ENCODE measurements around the gene SGTA.
"Not testable (repeated sequence)": the region's sequence is repeated elsewhere in the genome, so short reads cannot be mapped to it uniquely, and the experiment has no call there.

The SGTA gene

DNA sequence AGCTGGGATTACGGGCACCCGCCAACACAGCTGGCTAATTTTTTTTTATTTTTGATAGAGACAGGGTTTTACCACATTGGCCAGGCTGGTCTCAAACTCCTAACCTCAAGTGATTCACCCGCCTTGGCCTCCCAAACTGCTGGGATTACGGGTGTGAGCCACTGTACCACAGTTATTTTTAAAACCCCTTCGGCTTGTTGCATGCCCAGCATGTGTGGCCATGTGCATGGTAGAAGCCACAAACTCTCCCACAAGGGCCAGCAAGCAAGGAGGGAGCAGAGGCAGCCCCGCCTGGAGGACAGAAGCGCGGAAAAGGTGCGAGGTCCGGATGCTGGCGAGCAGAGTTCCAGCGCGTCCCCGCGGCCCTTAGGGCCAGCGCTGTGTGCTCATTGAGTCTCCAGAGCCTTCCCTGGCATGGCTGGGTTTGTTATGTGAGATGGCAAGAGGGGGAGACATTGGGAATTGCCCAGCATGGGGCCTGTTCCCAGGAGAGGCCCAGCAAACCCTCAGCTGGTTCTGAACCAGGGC lies 15.1 kb upstream of the SGTA start:
- H3K36me3 ChIP-seq (ENCODE audit: insufficient read depth, low read length): peaks cover 19% of the 10 kb centered on the region

DNA sequence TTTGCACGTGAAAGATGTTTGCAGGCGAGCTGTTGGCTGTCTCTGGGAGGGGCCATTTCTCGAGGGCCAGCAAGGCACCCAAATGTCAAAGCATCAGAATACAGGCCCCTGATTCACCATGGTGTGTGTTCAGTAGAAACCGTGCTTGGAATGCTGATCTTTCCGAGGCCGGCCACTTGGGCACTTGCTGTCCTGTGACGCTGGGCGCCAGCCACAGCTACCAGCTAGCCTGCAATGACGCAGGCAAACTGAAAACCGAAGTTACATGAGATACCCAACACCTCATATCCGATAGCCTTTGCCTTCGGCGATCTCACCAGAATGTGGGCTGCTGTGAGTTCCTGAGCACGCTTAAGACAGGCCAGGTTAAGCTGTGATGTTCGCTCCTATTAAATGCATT lies 14.2 kb upstream of the SGTA start:
- no peak overlapping the region for H3K27ac ChIP-seq (ENCODE audit: low read depth, low read length)
- peaks cover 19% of the 10 kb centered on the region for H3K36me3 ChIP-seq (ENCODE audit: insufficient read depth, low read length)
- H3K9ac ChIP-seq (ENCODE audit: low read length): no peak overlapping the region
- H3K27me3 ChIP-seq (ENCODE audit: control insufficient read depth in 1 of 2, insufficient read depth in 2 of 2, low read length in 2 of 2): no peaks in the 10 kb centered on the region
- H3K4me1 ChIP-seq (ENCODE audit: insufficient read depth, low read length): no peaks in the 10 kb centered on the region
- no peak overlapping the region for H3K4me3 ChIP-seq (ENCODE audit: low read depth in 1 of 2, low read length in 2 of 2)
- no peaks in the 10 kb centered on the region for H3K9me3 ChIP-seq (ENCODE audit: low read length)

More for the DNA sequence above, 15.1 kb upstream of the SGTA start:
- Histone ChIP-seq H3K4me1 (ENCODE audit: insufficient read depth, low read length) (no peaks in the 10 kb centered on the region), H3K9ac (ENCODE audit: low read length) (no peak overlapping the region), H3K4me3 (ENCODE audit: low read depth in 1 of 2, low read length in 2 of 2) (no peak overlapping the region), H3K27me3 (ENCODE audit: control insufficient read depth in 1 of 2, insufficient read depth in 2 of 2, low read length in 2 of 2) (no peaks in the 10 kb centered on the region), H3K27ac (ENCODE audit: low read depth, low read length) (no peak overlapping the region), H3K9me3 (ENCODE audit: low read length) (no peaks in the 10 kb centered on the region)

DNA sequence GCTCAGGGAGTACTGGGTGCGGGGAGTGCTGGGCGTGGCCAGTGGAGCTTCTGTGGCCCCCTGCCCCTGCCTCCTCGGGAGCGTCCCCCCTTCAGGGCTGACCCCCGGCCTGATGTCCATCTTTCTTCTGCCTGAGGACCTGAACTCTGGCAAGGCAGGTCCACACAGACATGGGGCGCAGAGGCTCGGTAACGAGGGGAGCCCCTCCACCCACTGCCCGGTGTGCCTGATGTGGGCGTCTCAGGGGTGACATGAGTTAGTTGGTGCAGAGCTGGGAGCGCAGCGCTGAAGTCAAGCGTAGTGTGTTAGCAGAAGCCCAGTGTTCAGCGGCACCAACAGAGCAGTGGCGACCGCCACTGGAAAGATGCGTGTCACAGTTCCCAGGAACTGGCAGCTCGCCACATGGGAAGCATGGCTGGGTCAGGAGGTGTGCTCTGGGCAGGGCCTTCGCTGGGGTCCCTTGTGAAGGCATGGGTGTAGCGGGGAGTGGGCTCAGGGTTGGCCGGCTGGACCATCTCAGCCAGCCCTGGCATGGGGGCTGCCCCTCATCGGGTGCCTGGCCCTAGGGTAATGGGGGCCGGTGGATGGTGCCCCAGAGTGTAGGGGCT lies 13.7 kb upstream of the SGTA start:
- Histone ChIP-seq H3K36me3 (ENCODE audit: insufficient read depth, low read length) (peaks cover 19% of the 10 kb centered on the region), H3K27me3 (ENCODE audit: control insufficient read depth in 1 of 2, insufficient read depth in 2 of 2, low read length in 2 of 2) (no peaks in the 10 kb centered on the region), H3K9me3 (ENCODE audit: low read length) (no peaks in the 10 kb centered on the region), H3K27ac (ENCODE audit: low read depth, low read length) (no peak overlapping the region), H3K4me3 (ENCODE audit: low read depth in 1 of 2, low read length in 2 of 2) (no peak overlapping the region), H3K4me1 (ENCODE audit: insufficient read depth, low read length) (no peaks in the 10 kb centered on the region), H3K9ac (ENCODE audit: low read length) (no peak overlapping the region)

DNA sequence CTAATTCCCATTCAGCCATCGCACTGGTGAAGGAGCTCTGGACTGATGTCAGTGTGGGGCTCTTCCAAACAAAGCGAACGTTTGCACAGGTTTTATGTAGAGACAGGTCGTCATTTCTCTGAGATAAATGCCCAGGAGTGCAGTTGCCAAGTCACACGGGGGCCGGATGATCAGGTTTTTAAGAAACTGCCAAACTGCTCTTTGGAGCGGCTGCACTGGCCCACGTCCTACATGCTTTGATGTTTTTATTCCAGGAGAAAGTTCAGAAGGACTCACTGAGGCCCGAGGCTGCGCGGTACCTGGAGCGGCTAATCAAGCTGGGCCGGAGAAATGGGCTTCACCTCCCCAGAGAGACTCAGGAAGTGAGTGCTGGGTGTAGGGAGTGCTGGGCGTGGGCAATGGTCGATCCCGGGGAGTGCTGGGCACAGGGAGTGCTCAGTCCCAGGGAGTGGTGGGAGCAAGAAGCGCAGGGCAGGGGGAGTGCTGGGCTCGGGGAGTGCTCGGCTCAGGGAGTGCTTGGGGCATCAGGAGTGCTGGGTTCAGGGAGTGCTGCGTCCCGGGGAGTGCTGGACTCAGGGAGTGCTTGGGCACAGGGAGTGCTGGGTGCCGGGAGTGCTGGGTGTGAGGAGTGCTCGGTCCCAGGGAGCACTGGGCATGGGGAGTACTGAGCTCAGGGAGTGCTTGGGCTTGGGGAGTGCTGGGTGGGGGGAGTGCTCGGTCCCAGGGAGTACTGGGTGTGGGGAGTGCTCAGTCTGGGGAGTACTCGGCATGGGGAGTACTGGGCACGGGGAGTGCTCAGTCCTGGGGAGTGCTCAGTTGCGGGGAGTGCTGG lies 13.0 kb upstream of the SGTA start:
- H3K27me3 ChIP-seq (ENCODE audit: control insufficient read depth in 1 of 2, insufficient read depth in 2 of 2, low read length in 2 of 2): no peaks in the 10 kb centered on the region
- H3K9me3 ChIP-seq (ENCODE audit: low read length): no peaks in the 10 kb centered on the region
- H3K4me3 ChIP-seq (ENCODE audit: low read depth in 1 of 2, low read length in 2 of 2): no peak overlapping the region
- H3K27ac ChIP-seq (ENCODE audit: low read depth, low read length): no peak overlapping the region
- no peaks in the 10 kb centered on the region for H3K4me1 ChIP-seq (ENCODE audit: insufficient read depth, low read length)
- H3K36me3 ChIP-seq (ENCODE audit: insufficient read depth, low read length): peaks cover 17% of the 10 kb centered on the region
- no peak overlapping the region for H3K9ac ChIP-seq (ENCODE audit: low read length)

DNA sequence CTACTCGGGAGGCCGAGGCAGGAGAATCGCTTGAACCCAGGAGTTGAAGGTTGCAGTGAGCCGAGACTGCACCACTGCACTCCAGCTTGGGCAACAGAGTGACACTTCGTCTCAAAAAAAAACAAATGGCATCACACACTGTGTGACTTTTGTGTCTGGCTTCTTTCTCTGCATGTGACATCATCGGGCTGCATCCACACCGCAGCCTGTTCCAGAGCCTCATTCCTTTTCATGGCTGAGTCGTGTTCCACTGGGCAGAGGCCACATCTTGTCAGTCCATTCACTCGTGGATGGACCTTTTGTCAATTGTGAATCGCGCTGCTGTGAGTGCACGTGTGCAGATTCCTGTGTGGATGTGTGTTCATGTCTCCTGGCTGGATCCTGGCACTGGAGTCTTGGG lies 10.5 kb upstream of the SGTA start:
- H3K27me3 ChIP-seq (ENCODE audit: control insufficient read depth in 1 of 2, insufficient read depth in 2 of 2, low read length in 2 of 2): no peaks in the 10 kb centered on the region
- H3K4me3 ChIP-seq (ENCODE audit: low read depth in 1 of 2, low read length in 2 of 2): no peak overlapping the region
- peaks cover 18% of the 10 kb centered on the region for H3K36me3 ChIP-seq (ENCODE audit: insufficient read depth, low read length)
- H3K27ac ChIP-seq (ENCODE audit: low read depth, low read length): no peak overlapping the region
- H3K9me3 ChIP-seq (ENCODE audit: low read length): no peaks in the 10 kb centered on the region
- no peaks in the 10 kb centered on the region for H3K4me1 ChIP-seq (ENCODE audit: insufficient read depth, low read length)
- H3K9ac ChIP-seq (ENCODE audit: low read length): no peak overlapping the region

DNA sequence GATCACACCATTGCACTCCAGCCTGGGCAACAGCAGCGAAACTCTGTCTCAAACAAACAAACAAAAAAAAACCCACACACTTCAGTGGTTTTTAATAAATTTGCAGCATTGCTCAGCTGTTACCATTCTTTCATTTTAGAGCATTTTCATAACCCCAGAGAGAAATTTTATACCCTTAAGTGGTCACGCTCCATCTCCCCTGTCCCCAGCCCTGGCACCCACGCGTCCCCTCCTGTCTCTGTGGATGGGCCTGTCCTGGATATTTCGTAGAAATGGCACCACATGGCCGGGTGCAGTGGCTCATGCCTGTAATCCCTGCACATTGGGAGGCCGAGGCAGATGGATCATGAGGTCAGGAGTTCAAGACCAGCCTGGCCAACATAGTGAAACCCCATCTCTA lies 10.1 kb upstream of the SGTA start:
- no peaks in the 10 kb centered on the region for H3K27me3 ChIP-seq (ENCODE audit: control insufficient read depth in 1 of 2, insufficient read depth in 2 of 2, low read length in 2 of 2)
- H3K27ac ChIP-seq (ENCODE audit: low read depth, low read length): no peak overlapping the region
- H3K9me3 ChIP-seq (ENCODE audit: low read length): no peaks in the 10 kb centered on the region
- H3K4me1 ChIP-seq (ENCODE audit: insufficient read depth, low read length): no peaks in the 10 kb centered on the region
- no peak overlapping the region for H3K4me3 ChIP-seq (ENCODE audit: low read depth in 1 of 2, low read length in 2 of 2)
- H3K36me3 ChIP-seq (ENCODE audit: insufficient read depth, low read length): peaks cover 18% of the 10 kb centered on the region
- H3K9ac ChIP-seq (ENCODE audit: low read length): no peak overlapping the region

DNA sequence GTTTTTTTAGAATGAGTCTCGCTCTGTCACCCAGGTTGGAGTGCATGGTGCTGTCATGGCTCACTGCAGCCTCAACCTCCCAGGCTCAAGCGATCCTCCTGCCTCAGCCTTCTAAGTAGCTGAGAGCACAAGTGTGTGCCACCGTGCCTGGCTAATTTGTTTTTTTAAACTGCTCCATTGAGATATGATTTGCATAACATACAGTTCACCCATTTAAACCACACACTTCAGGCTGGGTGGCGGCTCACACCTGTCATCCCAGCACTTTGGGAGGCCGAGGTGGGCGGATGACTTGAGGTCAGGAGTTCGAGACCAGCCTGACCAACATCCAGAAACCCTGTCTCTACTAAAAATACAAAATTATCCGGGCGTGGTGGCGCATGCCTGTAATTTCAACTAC lies 9.6 kb upstream of the SGTA start:
- H3K4me3 ChIP-seq (ENCODE audit: low read depth in 1 of 2, low read length in 2 of 2); H3K27ac ChIP-seq (ENCODE audit: low read depth, low read length): not testable (repeated sequence)
- peaks cover 18% of the 10 kb centered on the region for H3K36me3 ChIP-seq (ENCODE audit: insufficient read depth, low read length)

DNA sequence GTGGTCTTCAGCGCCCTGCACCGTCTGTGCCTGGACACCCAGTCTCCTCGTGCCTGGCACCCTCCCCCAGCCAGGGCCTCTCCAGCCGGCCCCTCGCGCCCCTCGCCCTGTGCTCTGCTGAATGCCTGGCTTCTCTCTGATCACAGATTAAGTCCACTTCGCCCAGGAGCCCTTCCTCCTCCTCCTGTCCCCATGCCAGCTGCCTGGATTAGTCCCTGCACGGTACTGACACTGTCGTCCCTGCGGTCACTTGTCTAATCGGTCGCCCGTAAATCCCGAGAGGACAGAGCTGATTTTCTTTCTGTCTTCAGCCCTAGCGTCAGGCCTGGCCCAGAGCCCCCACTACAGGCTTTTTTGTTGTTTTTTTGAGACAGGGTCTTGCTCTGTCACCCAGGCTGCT lies 8.8 kb upstream of the SGTA start:
- Histone ChIP-seq H3K4me3 (ENCODE audit: low read depth in 1 of 2, low read length in 2 of 2) (no peak overlapping the region), H3K4me1 (ENCODE audit: insufficient read depth, low read length) (no peaks in the 10 kb centered on the region), H3K27ac (ENCODE audit: low read depth, low read length) (no peak overlapping the region), H3K9ac (ENCODE audit: low read length) (no peak overlapping the region), H3K27me3 (ENCODE audit: control insufficient read depth in 1 of 2, insufficient read depth in 2 of 2, low read length in 2 of 2) (no peaks in the 10 kb centered on the region), H3K9me3 (ENCODE audit: low read length) (no peaks in the 10 kb centered on the region), H3K36me3 (ENCODE audit: insufficient read depth, low read length) (peaks cover 18% of the 10 kb centered on the region)

More for the DNA sequence above, 9.6 kb upstream of the SGTA start:
- H3K27me3 ChIP-seq (ENCODE audit: control insufficient read depth in 1 of 2, insufficient read depth in 2 of 2, low read length in 2 of 2); H3K4me1 ChIP-seq (ENCODE audit: insufficient read depth, low read length); H3K9me3 ChIP-seq (ENCODE audit: low read length); H3K9ac ChIP-seq (ENCODE audit: low read length): not testable (repeated sequence)

DNA sequence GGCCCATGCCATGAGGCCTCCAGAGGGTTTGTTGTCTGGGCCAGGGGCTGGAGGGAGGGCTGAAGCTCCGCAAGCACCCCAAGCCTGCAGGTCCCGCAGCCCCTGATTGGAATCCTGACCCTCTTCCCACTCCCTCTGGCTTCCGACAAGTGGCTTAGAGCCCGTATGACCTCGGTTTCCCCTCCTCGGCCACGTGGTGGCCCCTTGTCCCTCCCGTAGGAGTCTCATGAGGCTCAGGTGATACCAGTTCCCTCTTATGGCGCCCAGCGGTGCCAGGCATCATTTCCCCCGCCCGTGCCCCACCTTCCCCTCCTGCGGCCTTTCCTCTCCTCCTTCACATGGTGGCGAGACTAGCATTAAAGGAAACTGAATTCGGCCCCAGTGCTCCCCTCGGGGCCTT lies 8.4 kb upstream of the SGTA start:
- peaks cover 18% of the 10 kb centered on the region for H3K36me3 ChIP-seq (ENCODE audit: insufficient read depth, low read length)

DNA sequence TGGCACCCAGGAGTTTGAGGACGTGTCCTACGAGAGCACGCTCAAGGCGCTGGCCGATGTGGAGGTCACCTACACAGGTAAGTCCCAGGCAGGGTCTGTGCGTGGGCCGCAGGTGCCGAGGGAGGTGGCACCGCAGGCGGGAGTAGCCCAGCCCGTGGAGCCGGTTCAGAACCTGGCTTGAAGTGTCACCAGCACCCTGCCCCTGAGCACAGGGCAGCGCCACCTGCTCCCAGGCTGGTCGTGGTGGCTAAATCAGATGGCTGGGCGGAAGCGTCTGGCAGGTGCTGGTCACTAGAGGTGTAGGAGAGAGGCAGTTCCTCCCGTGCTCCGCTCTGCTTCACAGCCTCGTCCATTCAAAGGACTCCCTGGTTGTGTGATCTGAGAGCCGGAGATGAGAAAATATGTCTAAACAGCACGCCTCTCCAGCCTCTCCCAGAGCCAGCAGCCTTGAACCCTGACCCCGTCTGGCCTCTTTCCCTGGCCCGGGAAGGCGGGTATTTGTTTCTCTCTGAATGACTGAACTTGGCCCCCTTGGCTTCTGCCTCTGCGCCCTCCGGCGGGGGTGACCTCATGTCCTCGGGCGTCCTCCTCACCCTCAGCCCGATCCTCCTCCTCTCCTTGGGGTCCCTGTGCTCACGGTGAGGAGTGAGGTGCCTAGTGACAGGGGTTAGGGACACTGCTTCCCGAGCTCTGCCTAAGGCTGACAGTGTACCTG lies 7.6 kb upstream of the SGTA start:
- H3K9ac ChIP-seq (ENCODE audit: low read length): no peak overlapping the region
- no peaks in the 10 kb centered on the region for H3K9me3 ChIP-seq (ENCODE audit: low read length)
- H3K4me1 ChIP-seq (ENCODE audit: insufficient read depth, low read length): peaks cover 7% of the 10 kb centered on the region
- no peaks in the 10 kb centered on the region for H3K27me3 ChIP-seq (ENCODE audit: control insufficient read depth in 1 of 2, insufficient read depth in 2 of 2, low read length in 2 of 2)
- H3K36me3 ChIP-seq (ENCODE audit: insufficient read depth, low read length): peaks cover 14% of the 10 kb centered on the region
- no peak overlapping the region for H3K4me3 ChIP-seq (ENCODE audit: low read depth in 1 of 2, low read length in 2 of 2)
- no peak overlapping the region for H3K27ac ChIP-seq (ENCODE audit: low read depth, low read length)

More for the DNA sequence above, 8.4 kb upstream of the SGTA start:
- no peaks in the 10 kb centered on the region for H3K9me3 ChIP-seq (ENCODE audit: low read length)
- no peak overlapping the region for H3K4me3 ChIP-seq (ENCODE audit: low read depth in 1 of 2, low read length in 2 of 2)
- H3K27me3 ChIP-seq (ENCODE audit: control insufficient read depth in 1 of 2, insufficient read depth in 2 of 2, low read length in 2 of 2): no peaks in the 10 kb centered on the region
- peaks cover under 1% of the 10 kb centered on the region for H3K4me1 ChIP-seq (ENCODE audit: insufficient read depth, low read length)
- H3K9ac ChIP-seq (ENCODE audit: low read length): no peak overlapping the region
- no peak overlapping the region for H3K27ac ChIP-seq (ENCODE audit: low read depth, low read length)

DNA sequence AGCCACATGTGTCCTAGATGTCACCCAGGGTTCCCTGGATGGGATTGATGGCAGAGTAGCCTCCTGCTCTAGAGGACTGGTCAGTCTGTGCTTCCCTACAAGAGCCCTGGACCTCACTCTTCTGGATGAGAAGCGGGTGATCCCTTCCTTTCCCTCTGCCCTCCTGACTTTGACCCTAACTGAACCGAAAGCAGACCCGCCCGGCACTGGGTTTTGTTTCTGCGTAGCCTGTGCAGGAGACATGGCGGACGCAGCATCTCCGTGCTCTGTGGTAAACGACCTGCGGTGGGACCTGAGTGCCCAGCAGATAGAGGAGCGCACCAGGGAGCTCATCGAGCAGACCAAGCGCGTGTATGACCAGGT lies 7.1 kb upstream of the SGTA start:
- Histone ChIP-seq H3K4me1 (ENCODE audit: insufficient read depth, low read length) (peaks cover 7% of the 10 kb centered on the region), H3K27me3 (ENCODE audit: control insufficient read depth in 1 of 2, insufficient read depth in 2 of 2, low read length in 2 of 2) (no peaks in the 10 kb centered on the region), H3K27ac (ENCODE audit: low read depth, low read length) (no peak overlapping the region), H3K36me3 (ENCODE audit: insufficient read depth, low read length) (peaks cover 9% of the 10 kb centered on the region), H3K9ac (ENCODE audit: low read length) (no peak overlapping the region), H3K4me3 (ENCODE audit: low read depth in 1 of 2, low read length in 2 of 2) (no peak overlapping the region), H3K9me3 (ENCODE audit: low read length) (no peaks in the 10 kb centered on the region)

All from muscle layer of colon (tissue), 2 donors.